GM12891 (cell line): ENCODE results near the gene CD74.

Source experiments
- DNase-seq: peaks from one replicate; pipeline ENCODE4 v3.0.0; 2011; ENCODE audit warnings: low spot score; ENCODE audit not compliant: insufficient read length
- FAIRE-seq: peaks from 2 replicates; lab custom pipeline; 2011; peaks lifted over from hg19 to GRCh38; lab: Jason Lieb, UNC
- PAX5 ChIP-seq: IDR thresholded peaks from 2 replicates; pipeline ENCODE4 v1.6.1; 2011; ENCODE audit warnings: low read length, moderate library complexity, mild to moderate bottlenecking; ENCODE audit not compliant: insufficient read depth, severe bottlenecking
- POLR2A ChIP-seq: IDR thresholded peaks from 2 replicates; pipeline ENCODE4 v1.6.1; 2011; ENCODE audit warnings: low read depth, low read length, control low read depth
- POLR2AphosphoS5 ChIP-seq: IDR thresholded peaks from 2 replicates; pipeline ENCODE4 v1.6.1; 2011; ENCODE audit warnings: low read depth, low read length, control low read depth
- POU2F2 ChIP-seq: IDR thresholded peaks from 2 replicates; pipeline ENCODE4 v1.6.1; 2011; ENCODE audit warnings: low read depth, mild to moderate bottlenecking, control low read depth, low read length, moderate library complexity
- SPI1 ChIP-seq: IDR thresholded peaks from 2 replicates; pipeline ENCODE4 v1.6.1; 2011; ENCODE audit warnings: low read depth, low read length, control low read depth
- TAF1 ChIP-seq: IDR thresholded peaks from 2 replicates; pipeline ENCODE4 v1.6.1; 2011; ENCODE audit warnings: low read depth, low read length, control low read depth

CD74 gene

GRCh38 chr5:150391064-150391834, 21.5 kb downstream of the CD74 start:
- TF ChIP-seq POLR2A (peak; percentile 23), SPI1 (no peak), POU2F2 (no peak), PAX5 (no peak), POLR2AphosphoS5 (no peak; the same call in 1 of the 2 replicates), TAF1 (no peak)
- DNase-seq = no peak
- FAIRE-seq = no peak

GRCh38 chr5:150389531-150390266, 23.0 kb downstream of the CD74 start:
- no peak for TF ChIP-seq POU2F2
- TF ChIP-seq TAF1 = no peak
- TF ChIP-seq POLR2A = peak; percentile 59; the same call in 1 of the 2 replicates
- TF ChIP-seq PAX5 = no peak
- TF ChIP-seq SPI1 = no peak
- TF ChIP-seq POLR2AphosphoS5 = 0 out of 2 replicates have a peak, but pooled peaks have one; percentile 25
- DNase-seq (no peak), FAIRE-seq (no peak)

GRCh38 chr5:150386024-150386855, 26.5 kb downstream of the CD74 start:
- no peak for DNase-seq
- FAIRE-seq = no peak
- TF ChIP-seq POLR2AphosphoS5 (0 out of 2 replicates have a peak, but pooled peaks have one; percentile 20), POLR2A (no peak)

GRCh38 chr5:150384701-150385100, 28.0 kb downstream of the CD74 start:
- DNase-seq (no peak), FAIRE-seq (no peak)
- TF ChIP-seq PAX5 (no peak), POU2F2 (no peak), TAF1 (no peak), POLR2A (no peak), POLR2AphosphoS5 (no peak), SPI1 (no peak)

GRCh38 chr5:150377964-150378694, 34.6 kb downstream of the CD74 start:
- TF ChIP-seq SPI1 = no peak
- TF ChIP-seq POLR2A = no peak
- no peak for TF ChIP-seq TAF1
- TF ChIP-seq POU2F2 = no peak
- no peak for TF ChIP-seq POLR2AphosphoS5
- TF ChIP-seq PAX5 = no peak
- FAIRE-seq (no peak), DNase-seq (no peak)

GRCh38 chr5:150376799-150377771, 35.6 kb downstream of the CD74 start:
- no peak for FAIRE-seq

GRCh38 chr5:150374651-150375050, 38.1 kb downstream of the CD74 start:
- DNase-seq (no peak), FAIRE-seq (no peak)
- TF ChIP-seq POLR2A = no peak
- no peak for TF ChIP-seq SPI1
- TF ChIP-seq POLR2AphosphoS5 = no peak
- TF ChIP-seq PAX5 = no peak
- TF ChIP-seq TAF1 = no peak
- TF ChIP-seq POU2F2 = no peak

More at GRCh38 chr5:150376799-150377771, 35.6 kb downstream of the CD74 start:
- no peak for DNase-seq
- TF ChIP-seq TAF1 (no peak), POU2F2 (no peak), POLR2A (no peak), PAX5 (no peak), SPI1 (no peak), POLR2AphosphoS5 (no peak)

- FAIRE-seq (no peak), DNase-seq (no peak)
- TF ChIP-seq POLR2A (no peak), TAF1 (no peak), POU2F2 (no peak), SPI1 (0 out of 2 replicates have a peak, but pooled peaks have one; percentile 11)
Measured at GRCh38 chr5:150372639-150373038, 40.1 kb downstream of the CD74 start.
